Measurements from ENCODE around the gene SCARB1.

SCARB1 gene

DNA sequence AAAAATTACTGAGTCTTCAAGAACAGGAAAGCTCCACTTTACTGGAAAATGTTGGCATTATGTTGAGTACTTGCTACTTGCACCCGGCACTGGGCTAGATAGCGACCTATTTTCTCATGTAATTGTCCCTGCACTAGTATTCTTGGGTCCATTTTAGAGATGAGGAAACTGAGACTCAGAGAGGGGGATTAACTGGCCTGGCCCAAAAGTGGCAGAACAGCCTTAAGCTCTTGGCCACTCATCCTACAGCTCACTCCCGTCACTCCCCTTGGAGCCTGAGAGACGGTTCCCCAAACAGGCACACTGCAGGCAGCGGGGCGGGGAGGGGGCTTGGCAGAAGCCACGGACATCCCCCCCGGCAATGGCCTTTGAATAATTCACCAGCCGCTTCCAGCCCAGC lies 113.9 kb downstream of the SCARB1 start:
- TF ChIP-seq EZH2phosphoT487 (IDR thresholded peaks at IDR 0.05; ENCODE audit: low read length) = no peak
- no peak for TF ChIP-seq CTCF (IDR thresholded peaks at IDR 0.05; ENCODE audit: low read length)
- TF ChIP-seq EZH2 (optimal IDR thresholded peaks at IDR 0.05; ENCODE audit: low read depth, low read length) = no peak
- no peaks in the 10 kb centered on the region for H3K9me3 ChIP-seq (replicated peaks; ENCODE audit: insufficient read depth, low read length)
- no peaks in the 10 kb centered on the region for H4K20me1 ChIP-seq (ENCODE audit: insufficient read depth, low read length)
- no peak for DNase-seq
- peaks cover 1% of the 10 kb centered on the region; the same call in 1 of the 2 replicates for H3F3A ChIP-seq (ENCODE audit: insufficient read depth, low read length)
- H3K9me2 ChIP-seq (replicated peaks; ENCODE audit: insufficient read depth, low read length) = no peaks in the 10 kb centered on the region
- no peak overlapping the region for H3K9ac ChIP-seq (ENCODE audit: low read length)
- H3K4me3 ChIP-seq (ENCODE audit: low read length) = no peak overlapping the region
- H3K4me2 ChIP-seq (ENCODE audit: low read depth, low read length) = no peak overlapping the region
- H2AFZ ChIP-seq (ENCODE audit: low read length) = no peak overlapping the region
- no peaks in the 10 kb centered on the region for H3K79me2 ChIP-seq (ENCODE audit: low read length)
- no peaks in the 10 kb centered on the region for H3K36me3 ChIP-seq (replicated peaks; ENCODE audit: insufficient read depth, low read length)
- no peaks in the 10 kb centered on the region for H3K27me3 ChIP-seq (replicated peaks; ENCODE audit: insufficient read depth, low read length)
- H3K4me1 ChIP-seq (ENCODE audit: low read length) = peaks cover 4% of the 10 kb centered on the region
- no peak overlapping the region for H3K27ac ChIP-seq (ENCODE audit: low read length)

- no peaks in the 10 kb centered on the region for H3K36me3 ChIP-seq (replicated peaks; ENCODE audit: insufficient read depth, low read length)
- TF ChIP-seq CTCF (IDR thresholded peaks at IDR 0.05; ENCODE audit: low read length) (no peak), EZH2phosphoT487 (IDR thresholded peaks at IDR 0.05; ENCODE audit: low read length) (no peak), EZH2 (optimal IDR thresholded peaks at IDR 0.05; ENCODE audit: low read depth, low read length) (no peak)
- H3K4me1 ChIP-seq (ENCODE audit: low read length) = no peaks in the 10 kb centered on the region
- no peaks in the 10 kb centered on the region for H3K79me2 ChIP-seq (ENCODE audit: low read length)
- no peaks in the 10 kb centered on the region for H4K20me1 ChIP-seq (ENCODE audit: insufficient read depth, low read length)
- H3K4me2 ChIP-seq (ENCODE audit: low read depth, low read length) = no peak overlapping the region
- H3K9ac ChIP-seq (ENCODE audit: low read length) = no peak overlapping the region
- no peaks in the 10 kb centered on the region for H3K27me3 ChIP-seq (replicated peaks; ENCODE audit: insufficient read depth, low read length)
- H2AFZ ChIP-seq (ENCODE audit: low read length) = no peak overlapping the region
- no peak overlapping the region for H3K27ac ChIP-seq (ENCODE audit: low read length)
- no peaks in the 10 kb centered on the region for H3K9me3 ChIP-seq (replicated peaks; ENCODE audit: insufficient read depth, low read length)
- no peaks in the 10 kb centered on the region for H3K9me2 ChIP-seq (replicated peaks; ENCODE audit: insufficient read depth, low read length)
- no peak for DNase-seq
- no peak overlapping the region for H3K4me3 ChIP-seq (ENCODE audit: low read length)
- H3F3A ChIP-seq (ENCODE audit: insufficient read depth, low read length) = no peaks in the 10 kb centered on the region
Observed at GRCh38 chr12:124747426-124748161, 116.1 kb downstream of the SCARB1 start.

GRCh38 chr12:124746649-124747425 lies 116.8 kb downstream of the SCARB1 start:
- no peak overlapping the region for H2AFZ ChIP-seq (ENCODE audit: low read length)

More at GRCh38 chr12:124746649-124747425, 116.8 kb downstream of the SCARB1 start:
- Histone ChIP-seq H3K9ac (ENCODE audit: low read length) (no peak overlapping the region), H3K27me3 (replicated peaks; ENCODE audit: insufficient read depth, low read length) (no peaks in the 10 kb centered on the region), H3K4me1 (ENCODE audit: low read length) (no peaks in the 10 kb centered on the region), H3K9me2 (replicated peaks; ENCODE audit: insufficient read depth, low read length) (no peaks in the 10 kb centered on the region), H3K9me3 (replicated peaks; ENCODE audit: insufficient read depth, low read length) (no peaks in the 10 kb centered on the region), H3K36me3 (replicated peaks; ENCODE audit: insufficient read depth, low read length) (no peaks in the 10 kb centered on the region), H3F3A (ENCODE audit: insufficient read depth, low read length) (no peaks in the 10 kb centered on the region), H3K4me3 (ENCODE audit: low read length) (no peak overlapping the region), H3K79me2 (ENCODE audit: low read length) (no peaks in the 10 kb centered on the region), H3K27ac (ENCODE audit: low read length) (no peak overlapping the region), H3K4me2 (ENCODE audit: low read depth, low read length) (no peak overlapping the region), H4K20me1 (ENCODE audit: insufficient read depth, low read length) (no peaks in the 10 kb centered on the region)
- no peak for DNase-seq
- TF ChIP-seq CTCF (IDR thresholded peaks at IDR 0.05; ENCODE audit: low read length) = no peak
- TF ChIP-seq EZH2 (optimal IDR thresholded peaks at IDR 0.05; ENCODE audit: low read depth, low read length) = no peak
- TF ChIP-seq EZH2phosphoT487 (IDR thresholded peaks at IDR 0.05; ENCODE audit: low read length) = no peak
